Thymus (tissue), 14 donors: ENCODE measurements around the gene DENND5A. TPM values are rescaled to one million over a fixed set of nuclear protein-coding genes. Genes with fewer than 3 reads are reported as not detected.
A peak's percentile ranks its signal among the peaks of the same experiment; 100 is the strongest.

Experiments used
- DNase-seq, 9 donors: peaks; one replicate each; pipeline ENCODE4 v3.0.0-alpha.2; 2013; ENCODE audit warnings: low spot score in 9 of 9, low read depth in 6 of 9, missing footprints in 1 of 9
- H3K27ac ChIP-seq, 2 donors: one replicate each; pipeline ENCODE4 v1.5.1; 2013; ENCODE audit warnings: control low read depth in 1 of 2, low read depth in 1 of 2, low read length in 1 of 2, mild to moderate bottlenecking in 1 of 2, moderate library complexity in 1 of 2
- H3K27me3 ChIP-seq, 2 donors: one replicate each; pipeline ENCODE4 v1.5.1; 2013; ENCODE audit warnings: low read length in 1 of 2; ENCODE audit not compliant: control insufficient read depth in 2 of 2, insufficient read depth in 1 of 2
- H3K36me3 ChIP-seq, 2 donors: one replicate each; pipeline ENCODE4 v1.5.1; 2013; ENCODE audit warnings: low read length in 1 of 2, mild to moderate bottlenecking in 1 of 2, moderate library complexity in 1 of 2; ENCODE audit not compliant: control insufficient read depth in 2 of 2, insufficient read depth in 2 of 2
- H3K4me1 ChIP-seq, 2 donors: one replicate each; pipeline ENCODE4 v1.5.1; 2013; ENCODE audit warnings: low read length in 2 of 2; ENCODE audit not compliant: control insufficient read depth in 2 of 2, insufficient read depth in 2 of 2
- H3K4me3 ChIP-seq, 2 donors: one replicate each; pipeline ENCODE4 v1.5.1; 2013; ENCODE audit warnings: low read length in 2 of 2, control low read depth in 1 of 2, mild to moderate bottlenecking in 1 of 2
- H3K9me3 ChIP-seq, 2 donors: one replicate each; pipeline ENCODE4 v1.5.1; 2013; ENCODE audit warnings: low read length in 1 of 2, mild to moderate bottlenecking in 1 of 2; ENCODE audit not compliant: control insufficient read depth in 2 of 2, insufficient read depth in 1 of 2
- WGBS: extraction: QIAGEN DNeasy Blood & Tissue Kit; methylation state at CpG from one replicate; pipeline ENCODE4 v1.1.7; 2013; 5-methylcytosine and 5-hydroxymethylcytosine counted together
- long read RNA-seq, 10 donors: transcript quantifications; one replicate each; lab custom pipeline, GENCODE V29; 2026
- polyA plus RNA-seq: library from polyadenylated mRNA; stranded (reverse); fragments of 200-250 nt; gene quantifications from one replicate; pipeline ENCODE4 v1.2.3, GENCODE V29; 2013
- total RNA-seq: library from RNA; stranded (reverse); fragments of 120-200 nt; gene quantifications from one replicate; pipeline ENCODE4 v1.2.4, GENCODE V29; 2013
- donor health status: healthy.

DENND5A gene
- 45.8 TPM for total RNA-seq
- 34.6 TPM for polyA plus RNA-seq
- long read RNA-seq, donor 1, result 0 reads
- long read RNA-seq, donor 2, result 0 reads
- long read RNA-seq, donor 3, result 0 reads
- long read RNA-seq, donor 4, partial matches to known transcripts, result 0 of 1 reads
- long read RNA-seq, donor 4, other reads (novel, unspliced or antisense), result 0 of 1 reads
- long read RNA-seq, donor 5, partial matches to known transcripts, result 8 of 10 reads
- long read RNA-seq, donor 5, other reads (novel, unspliced or antisense), result 0 of 10 reads
- long read RNA-seq, donor 6, full-length matches to known transcripts, result 2 of 2 reads
- long read RNA-seq, donor 6, partial matches to known transcripts, result 0 of 2 reads
- long read RNA-seq, donor 6, other reads (novel, unspliced or antisense), result 0 of 2 reads
- long read RNA-seq, donor 7, result 0 reads
- long read RNA-seq, donor 8, result 0 reads
- long read RNA-seq, donor 9, result 0 reads
- long read RNA-seq, donor 10, full-length matches to known transcripts, result 1 of 1 reads
- long read RNA-seq, donor 10, partial matches to known transcripts, result 0 of 1 reads
- long read RNA-seq, donor 10, other reads (novel, unspliced or antisense), result 0 of 1 reads

DNA sequence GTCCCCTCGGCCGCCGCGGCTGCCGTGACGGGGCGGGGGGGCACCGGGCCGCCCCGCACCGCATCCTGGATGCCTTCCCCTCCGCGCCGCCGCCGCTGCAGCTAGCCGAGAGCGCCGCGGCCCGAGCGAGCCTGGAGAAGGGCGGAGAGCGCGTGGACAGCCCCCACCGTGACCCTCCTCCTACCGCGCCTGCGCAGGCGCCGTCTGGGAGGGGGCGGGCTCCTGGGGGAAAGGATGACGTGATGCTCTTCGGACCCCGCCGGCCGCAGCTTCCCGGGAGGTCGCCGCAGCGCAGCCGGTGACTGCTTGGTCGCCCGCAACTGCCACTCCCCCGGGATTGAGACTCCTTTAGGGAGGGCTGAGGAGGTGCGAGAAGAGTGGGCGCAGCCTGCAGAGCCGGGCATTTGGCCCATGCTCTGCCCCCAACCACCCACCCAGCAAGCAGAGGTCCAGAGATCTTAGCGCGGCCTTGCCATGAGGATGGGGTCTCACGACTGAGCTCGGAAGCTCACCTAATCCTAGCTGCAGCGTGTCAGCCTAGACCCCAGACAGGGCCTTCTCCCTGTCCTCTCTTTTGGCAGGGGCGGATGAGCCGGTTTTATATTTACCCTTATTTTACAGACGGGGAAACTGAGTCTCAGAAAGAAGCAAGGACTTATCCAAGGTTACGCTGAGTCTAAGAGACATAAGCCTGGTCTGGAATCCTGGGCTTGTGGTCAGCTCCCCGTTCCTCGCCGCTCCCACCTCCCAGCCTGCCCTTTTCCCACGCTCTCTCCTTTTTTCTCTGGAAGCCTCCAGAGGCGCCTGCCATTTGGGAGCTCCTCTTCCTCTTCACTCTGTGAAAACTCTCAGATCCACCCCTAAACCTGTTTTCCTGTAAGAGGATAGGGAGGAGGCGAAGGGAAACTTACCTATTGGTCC is at the start of gene DENND5A:
DENND5A (minus strand) TSS at position 140 of the 921 bp plus-strand sequence. CDS start 281 bp downstream, outside the sequence.
- Histone ChIP-seq H3K4me1 (peaks cover 4 to 22% of the 10 kb centered on the region in 2 donors), H3K27me3 (peaks cover 5 to 24% of the 10 kb centered on the region in 2 donors), H3K9me3 (peaks cover 0 to 4% of the 10 kb centered on the region in 2 donors), H3K27ac (peak within 1 kb of the TSS; percentile 87 to 88), H3K36me3 (no peaks in the 10 kb centered on the region), H3K4me3 (peak within 1 kb of the TSS; percentile 78 to 93)
- 12% methylated on average over 63 of the region's 63 CpGs for WGBS
- DNase-seq, result peak in 4 of 9 donors; percentile 15 to 61 (median 48)

- Histone ChIP-seq H3K36me3 (no peaks in the 10 kb centered on the region), H3K4me3 (peak within 1 kb of the TSS; percentile 95 to 99), H3K9me3 (no peaks in the 10 kb centered on the region), H3K27me3 (peaks cover 0 to 2% of the 10 kb centered on the region in 2 donors), H3K27ac (peak within 1 kb of the TSS; percentile 94), H3K4me1 (peaks cover 3 to 14% of the 10 kb centered on the region in 2 donors)
- peak; percentile 85 to 98 (median 96) for DNase-seq
- WGBS, result under 1% methylated on average over 71 of the region's 71 CpGs
Observed at GRCh38 chr11:9314291-9315077, 49.3 kb upstream of the DENND5A start, which contains the start of gene TMEM41B. TMEM41B (minus strand) TSS chr11:9314593; CDS start chr11:9314441, 152 bp downstream.

- H3K27ac ChIP-seq, result peak overlapping the region; percentile 94
- no peaks in the 10 kb centered on the region for H3K9me3 ChIP-seq
- H3K36me3 ChIP-seq, result no peaks in the 10 kb centered on the region
- WGBS, result 3% methylated on average over 27 of the region's 27 CpGs
- peak in 7 of 9 donors; percentile 11 to 53 (median 26) for DNase-seq
- peak overlapping the region; percentile 95 to 99 for H3K4me3 ChIP-seq
- peaks cover 0 to 2% of the 10 kb centered on the region in 2 donors for H3K27me3 ChIP-seq
- peaks cover 3 to 14% of the 10 kb centered on the region in 2 donors for H3K4me1 ChIP-seq
Observed at GRCh38 chr11:9313648-9314290, 48.6 kb upstream of the DENND5A start.

GRCh38 chr11:9310485-9311090 is 45.4 kb upstream of the DENND5A start:
- DNase-seq, result no peak
- Histone ChIP-seq H3K9me3 (no peaks in the 10 kb centered on the region), H3K4me3 (no peak overlapping the region), H3K27ac (no peak overlapping the region), H3K36me3 (no peaks in the 10 kb centered on the region), H3K4me1 (peaks cover 3 to 14% of the 10 kb centered on the region in 2 donors), H3K27me3 (no peaks in the 10 kb centered on the region)
- WGBS, result 97% methylated on average over 3 of the region's 3 CpGs

DNA sequence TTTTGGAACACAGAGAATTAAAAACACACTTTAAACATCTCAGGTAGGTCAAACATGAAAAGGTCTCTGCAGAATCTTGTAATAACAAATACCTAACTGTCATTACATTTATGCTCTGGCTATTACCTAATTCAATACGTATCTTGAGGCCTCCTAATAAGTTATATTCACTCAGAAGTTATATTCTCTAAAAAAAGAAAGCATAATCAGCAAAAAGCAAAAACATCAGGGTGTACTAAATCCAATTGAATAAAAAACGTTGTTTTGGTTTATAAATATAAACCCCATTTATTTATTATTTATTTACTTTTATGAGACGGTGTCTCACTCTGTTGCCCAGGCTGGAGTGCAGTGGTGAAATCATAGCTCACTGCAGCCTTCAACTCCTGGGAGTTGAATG is 39.0 kb upstream of the DENND5A start:
- WGBS, result 98% methylated on average over 3 of the region's 3 CpGs
- Histone ChIP-seq H3K36me3 (peaks cover under 1 to 3% of the 10 kb centered on the region in 2 donors), H3K4me1 (no peaks in the 10 kb centered on the region), H3K4me3 (no peak overlapping the region), H3K27me3 (no peaks in the 10 kb centered on the region), H3K27ac (no peak overlapping the region), H3K9me3 (no peaks in the 10 kb centered on the region)
- no peak for DNase-seq

- H3K4me3 ChIP-seq, result no peak overlapping the region
- H3K4me1 ChIP-seq, result no peaks in the 10 kb centered on the region
- H3K9me3 ChIP-seq, result no peaks in the 10 kb centered on the region
- WGBS, result 91% methylated on average over 3 of the region's 3 CpGs
- no peaks in the 10 kb centered on the region for H3K27me3 ChIP-seq
- H3K27ac ChIP-seq, result no peak overlapping the region
- H3K36me3 ChIP-seq, result peaks cover 8 to 9% of the 10 kb centered on the region in 2 donors
- no peak for DNase-seq
Observed at GRCh38 chr11:9302448-9302847, 37.3 kb upstream of the DENND5A start.

- peaks cover 9 to 13% of the 10 kb centered on the region in 2 donors for H3K36me3 ChIP-seq
- no peak overlapping the region for H3K4me3 ChIP-seq
- WGBS, result 94% methylated on average over 10 of the region's 10 CpGs
- no peaks in the 10 kb centered on the region for H3K27me3 ChIP-seq
- H3K4me1 ChIP-seq, result no peaks in the 10 kb centered on the region
- H3K27ac ChIP-seq, result no peak overlapping the region
- no peak for DNase-seq
- H3K9me3 ChIP-seq, result no peaks in the 10 kb centered on the region
Observed at GRCh38 chr11:9301720-9302119, 36.6 kb upstream of the DENND5A start.
